ENCODE data around the gene VMAC.

Gene VMAC

DNA sequence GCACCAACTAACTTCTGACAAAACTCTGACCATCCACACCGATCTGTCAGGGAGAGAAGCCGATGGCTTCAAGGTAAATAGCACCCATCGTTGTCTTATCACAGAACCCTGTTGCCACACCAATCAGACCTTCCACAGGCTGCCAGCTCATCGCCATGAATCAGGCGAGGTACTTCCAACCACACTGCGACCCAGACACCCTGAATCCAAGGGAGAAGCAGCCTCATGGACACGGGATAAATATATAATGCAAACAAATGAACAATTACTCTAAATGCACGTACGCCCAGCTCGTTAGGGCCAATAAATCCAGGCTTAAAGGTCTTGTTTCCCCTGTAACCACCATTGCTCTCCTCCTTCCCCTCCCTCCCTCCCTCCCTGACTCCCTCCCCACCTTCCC, 52.5 kb downstream of the VMAC start:
- Mint-ChIP-seq H3K27me3 (no peaks in the 10 kb centered on the region), H3K27ac (ENCODE audit: low read depth) (no peak overlapping the region)

DNA sequence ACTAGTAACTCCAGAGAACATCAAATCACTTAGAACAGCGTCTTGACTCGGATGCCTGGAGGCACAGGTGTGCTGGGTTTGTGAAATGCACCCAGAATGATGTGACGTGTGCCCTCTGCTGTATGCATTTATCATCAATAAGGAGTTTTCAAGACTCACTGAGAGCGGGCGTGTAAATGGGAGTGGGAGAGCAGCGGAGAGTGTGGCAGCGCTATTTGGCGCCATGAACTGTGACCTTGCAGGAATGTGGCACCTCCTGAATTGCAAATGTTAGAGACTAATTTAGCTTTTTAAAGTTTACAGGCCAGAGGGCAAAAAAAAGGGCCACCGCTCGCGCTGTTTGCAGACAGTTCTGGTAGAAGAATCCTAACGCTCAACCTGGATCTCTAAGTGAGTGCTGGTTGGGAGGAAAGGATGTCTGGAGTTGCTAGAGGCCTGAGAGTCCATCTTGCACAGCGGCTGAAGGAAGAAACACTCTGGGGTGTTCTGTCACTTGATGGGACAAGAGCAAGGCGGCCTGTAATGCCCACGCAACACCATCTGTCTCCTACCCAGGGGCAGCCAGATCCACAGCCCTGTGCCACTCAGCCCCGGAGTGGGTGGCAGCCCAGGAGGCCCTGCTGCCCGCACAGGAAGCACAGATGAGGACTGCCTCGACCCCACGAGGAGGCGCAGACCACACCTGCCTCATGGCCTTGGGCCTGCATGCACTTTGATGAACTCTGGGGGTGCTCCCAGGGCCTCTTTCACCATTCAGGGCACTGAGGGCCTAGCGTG, 53.6 kb downstream of the VMAC start:
- H3K4me1 Mint-ChIP-seq, result peaks cover 76% of the 10 kb centered on the region
- H3K36me3 Mint-ChIP-seq (ENCODE audit: insufficient read depth), result peaks cover 14% of the 10 kb centered on the region
- no peaks in the 10 kb centered on the region for H3K9me3 Mint-ChIP-seq
- peak overlapping the region; percentile 94 for H3K27ac Mint-ChIP-seq (ENCODE audit: low read depth)
- no peak for DNase-seq (ENCODE audit: low spot score in 2 of 2)
- H3K27me3 Mint-ChIP-seq, result no peaks in the 10 kb centered on the region
- no peak for ATAC-seq (replicated peaks; ENCODE audit: extremely low read depth, poor library complexity, severe bottlenecking)
- no peak overlapping the region for H3K4me3 Mint-ChIP-seq

More for the DNA sequence above, 52.5 kb downstream of the VMAC start:
- DNase-seq (ENCODE audit: low spot score in 2 of 2) (no peak), ATAC-seq (replicated peaks; ENCODE audit: extremely low read depth, poor library complexity, severe bottlenecking) (no peak)
- H3K4me1 Mint-ChIP-seq, result peaks cover 77% of the 10 kb centered on the region
- H3K36me3 Mint-ChIP-seq (ENCODE audit: insufficient read depth), result peaks cover 11% of the 10 kb centered on the region
- peak overlapping the region; percentile 31 for H3K4me3 Mint-ChIP-seq
- H3K9me3 Mint-ChIP-seq, result no peaks in the 10 kb centered on the region

DNA sequence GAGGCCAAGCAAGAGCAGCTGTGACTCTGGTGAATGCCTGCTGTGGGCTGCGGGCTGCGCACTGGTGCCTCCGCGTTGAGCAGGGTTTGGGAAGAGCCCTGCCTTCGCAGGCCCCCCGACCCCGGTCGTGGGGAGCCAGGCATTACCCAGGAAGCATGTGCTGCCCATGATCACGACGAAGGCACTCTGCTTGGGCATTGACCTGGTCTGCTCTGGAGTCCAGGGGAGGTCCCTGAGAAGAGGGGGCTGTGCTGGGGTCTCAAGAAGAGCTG, 54.1 kb downstream of the VMAC start:
- Mint-ChIP-seq H3K27me3 (no peaks in the 10 kb centered on the region), H3K4me1 (peaks cover 74% of the 10 kb centered on the region), H3K27ac (ENCODE audit: low read depth) (peak overlapping the region; percentile 94), H3K4me3 (no peak overlapping the region), H3K36me3 (ENCODE audit: insufficient read depth) (peaks cover 14% of the 10 kb centered on the region), H3K9me3 (no peaks in the 10 kb centered on the region)
- ATAC-seq (replicated peaks; ENCODE audit: extremely low read depth, poor library complexity, severe bottlenecking), result no peak
- no peak for DNase-seq (ENCODE audit: low spot score in 2 of 2)

DNA sequence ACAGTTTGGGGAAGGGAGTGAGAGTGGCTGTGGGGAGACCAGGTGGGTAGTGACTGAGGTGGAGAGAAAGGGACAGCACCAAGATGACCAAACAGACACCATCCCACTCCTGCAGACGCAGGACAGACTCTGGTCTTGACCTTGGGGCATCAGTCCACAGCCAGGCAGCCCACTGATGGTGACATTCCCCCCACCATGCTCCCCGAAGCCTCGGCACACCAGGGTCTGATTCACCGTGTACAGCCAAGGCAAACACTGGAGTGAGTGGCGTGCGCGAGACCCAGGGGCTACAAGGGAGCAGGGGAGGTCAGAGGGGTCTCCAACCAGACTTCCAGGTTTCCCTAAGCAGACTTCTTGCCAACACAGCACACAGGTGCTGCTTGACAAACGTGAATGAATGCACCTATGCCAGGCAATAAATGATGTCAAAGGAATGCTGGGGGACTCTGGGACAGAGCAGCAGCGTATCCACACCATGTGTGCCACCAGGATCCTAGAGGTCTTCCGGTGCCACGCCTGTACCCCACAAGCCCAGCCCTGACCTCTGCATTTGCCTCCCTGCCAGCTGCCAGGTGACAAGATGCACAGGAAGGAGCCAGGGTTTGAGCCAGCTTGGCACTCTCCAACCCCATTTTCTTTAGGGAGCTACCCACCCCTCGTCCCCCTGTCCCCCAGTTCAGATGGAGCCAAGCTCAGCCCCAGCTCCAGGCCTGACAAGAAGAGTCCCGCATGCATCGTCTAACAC, 54.8 kb downstream of the VMAC start:
- Mint-ChIP-seq H3K4me1 (peaks cover 74% of the 10 kb centered on the region), H3K27ac (ENCODE audit: low read depth) (peak overlapping the region; percentile 94), H3K27me3 (no peaks in the 10 kb centered on the region), H3K36me3 (ENCODE audit: insufficient read depth) (peaks cover 12% of the 10 kb centered on the region), H3K9me3 (no peaks in the 10 kb centered on the region), H3K4me3 (no peak overlapping the region)
- DNase-seq (ENCODE audit: low spot score in 2 of 2), result no peak
- ATAC-seq (replicated peaks; ENCODE audit: extremely low read depth, poor library complexity, severe bottlenecking), result no peak
